SH-SY5Y (cell line): Measurements from ENCODE around the gene COL11A1.

ENCODE experiments used
- GATA2 ChIP-seq: IDR thresholded peaks from 2 replicates; pipeline ENCODE4 v1.6.1; 2011; ENCODE audit warnings: mild to moderate bottlenecking, low read depth, low read length
- GATA3 ChIP-seq: IDR thresholded peaks from 2 replicates; pipeline ENCODE4 v1.6.1; 2011; ENCODE audit warnings: low read depth, mild to moderate bottlenecking, low read length, moderate library complexity

- no peak for TF ChIP-seq GATA3
- TF ChIP-seq GATA2, result no peak
These were observed 216.3 kb downstream of the COL11A1 start for GRCh38 chr1:102891868-102892625.
